Stimulated activated CD4-positive, alpha-beta T cell treated with anti-CD3 and anti-CD28 coated beads, Interleukin-4, amount 100 ng/mL, for 1 hour (primary cell): ENCODE measurements around the gene LCMT2.

Experiments used
- DNase-seq: peaks from one replicate; pipeline ENCODE4 v3.0.0-alpha.2; 2020

LCMT2 gene, protein sequence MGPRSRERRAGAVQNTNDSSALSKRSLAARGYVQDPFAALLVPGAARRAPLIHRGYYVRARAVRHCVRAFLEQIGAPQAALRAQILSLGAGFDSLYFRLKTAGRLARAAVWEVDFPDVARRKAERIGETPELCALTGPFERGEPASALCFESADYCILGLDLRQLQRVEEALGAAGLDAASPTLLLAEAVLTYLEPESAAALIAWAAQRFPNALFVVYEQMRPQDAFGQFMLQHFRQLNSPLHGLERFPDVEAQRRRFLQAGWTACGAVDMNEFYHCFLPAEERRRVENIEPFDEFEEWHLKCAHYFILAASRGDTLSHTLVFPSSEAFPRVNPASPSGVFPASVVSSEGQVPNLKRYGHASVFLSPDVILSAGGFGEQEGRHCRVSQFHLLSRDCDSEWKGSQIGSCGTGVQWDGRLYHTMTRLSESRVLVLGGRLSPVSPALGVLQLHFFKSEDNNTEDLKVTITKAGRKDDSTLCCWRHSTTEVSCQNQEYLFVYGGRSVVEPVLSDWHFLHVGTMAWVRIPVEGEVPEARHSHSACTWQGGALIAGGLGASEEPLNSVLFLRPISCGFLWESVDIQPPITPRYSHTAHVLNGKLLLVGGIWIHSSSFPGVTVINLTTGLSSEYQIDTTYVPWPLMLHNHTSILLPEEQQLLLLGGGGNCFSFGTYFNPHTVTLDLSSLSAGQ

DNA sequence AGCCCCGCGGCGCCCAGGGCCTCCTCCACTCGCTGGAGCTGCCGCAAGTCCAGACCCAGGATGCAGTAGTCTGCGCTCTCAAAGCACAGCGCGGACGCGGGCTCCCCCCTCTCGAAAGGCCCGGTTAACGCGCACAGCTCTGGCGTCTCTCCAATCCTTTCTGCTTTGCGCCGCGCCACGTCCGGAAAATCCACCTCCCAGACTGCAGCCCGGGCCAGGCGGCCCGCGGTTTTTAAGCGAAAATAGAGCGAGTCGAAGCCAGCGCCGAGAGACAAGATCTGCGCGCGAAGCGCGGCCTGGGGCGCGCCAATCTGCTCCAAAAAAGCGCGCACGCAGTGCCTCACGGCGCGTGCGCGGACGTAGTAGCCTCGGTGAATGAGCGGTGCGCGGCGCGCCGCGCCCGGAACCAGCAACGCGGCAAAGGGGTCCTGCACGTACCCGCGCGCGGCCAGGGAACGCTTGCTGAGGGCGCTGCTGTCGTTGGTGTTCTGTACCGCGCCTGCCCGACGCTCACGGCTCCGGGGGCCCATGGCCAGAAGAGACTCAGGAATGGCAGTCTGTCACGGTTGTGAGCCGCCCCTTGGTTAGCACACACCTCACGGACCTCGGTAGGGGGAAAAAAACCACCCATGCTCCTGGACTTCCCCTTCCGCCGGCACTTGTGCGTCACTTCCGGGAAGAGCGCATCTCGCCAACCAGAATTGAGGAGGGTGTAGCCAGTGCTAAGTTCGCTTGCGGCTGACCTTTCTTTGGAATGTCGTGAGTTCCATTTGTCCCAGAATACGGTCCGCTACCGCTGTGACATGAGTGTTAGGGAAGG is at the start of gene LCMT2:
Gene LCMT2, minus strand, starts transcription at position 614 of the 820 bp plus-strand sequence. Its CDS starts 84 bp downstream, at position 530.
- peak; percentile 86 for DNase-seq

DNA sequence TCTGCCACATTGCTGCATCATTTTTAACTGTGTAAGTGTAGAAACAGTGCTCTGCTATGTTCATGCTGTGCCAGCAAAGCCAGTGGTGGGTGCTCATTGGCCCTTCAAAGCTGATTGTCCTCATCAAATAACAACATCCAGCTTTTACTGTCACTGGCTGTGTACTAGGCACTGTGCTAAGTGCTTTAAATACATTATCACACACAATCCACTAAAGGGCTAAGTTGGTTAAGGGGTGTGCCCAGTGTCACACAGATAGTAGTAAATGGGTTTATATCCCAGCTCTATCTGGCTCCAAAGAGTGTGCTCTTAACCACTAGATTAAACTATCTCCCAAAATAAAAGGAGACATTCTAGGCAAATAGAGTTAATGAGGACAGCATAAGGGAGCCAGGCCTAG is 48.2 kb upstream of the LCMT2 start:
- no peak for DNase-seq

DNA sequence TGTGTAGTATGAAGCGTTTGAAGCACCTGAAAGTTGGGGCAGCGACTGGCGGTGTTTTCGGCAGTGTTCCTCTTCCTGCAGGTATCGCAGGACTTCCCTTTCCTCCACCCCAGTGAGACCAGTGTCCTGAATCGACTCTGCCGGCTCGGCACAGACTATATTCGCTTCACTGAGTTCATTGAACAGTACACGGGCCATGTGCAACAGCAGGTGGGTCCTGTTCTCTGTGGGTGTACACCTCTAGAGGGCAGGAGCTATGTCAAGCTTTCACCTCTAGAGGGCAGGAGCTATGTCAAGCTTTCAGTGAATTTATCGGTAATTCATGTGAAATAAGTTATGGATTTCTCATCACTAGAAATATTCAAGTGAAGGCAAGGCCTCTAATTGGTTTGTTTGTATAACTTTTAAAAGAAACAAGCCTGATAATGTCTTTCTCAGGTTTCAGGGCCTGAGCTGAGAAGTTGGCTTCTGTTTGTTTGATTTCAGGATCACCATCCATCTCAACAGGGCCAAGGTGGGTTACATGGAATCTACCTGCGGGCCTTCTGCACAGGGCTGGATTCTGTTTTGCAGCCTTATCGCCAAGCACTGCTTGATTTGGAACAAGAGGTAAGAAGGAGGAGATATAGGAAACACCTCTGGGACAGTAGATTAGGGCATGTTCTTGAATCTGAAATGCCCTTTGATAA is 45.8 kb upstream of the LCMT2 start:
- DNase-seq = peak; percentile 22

DNA sequence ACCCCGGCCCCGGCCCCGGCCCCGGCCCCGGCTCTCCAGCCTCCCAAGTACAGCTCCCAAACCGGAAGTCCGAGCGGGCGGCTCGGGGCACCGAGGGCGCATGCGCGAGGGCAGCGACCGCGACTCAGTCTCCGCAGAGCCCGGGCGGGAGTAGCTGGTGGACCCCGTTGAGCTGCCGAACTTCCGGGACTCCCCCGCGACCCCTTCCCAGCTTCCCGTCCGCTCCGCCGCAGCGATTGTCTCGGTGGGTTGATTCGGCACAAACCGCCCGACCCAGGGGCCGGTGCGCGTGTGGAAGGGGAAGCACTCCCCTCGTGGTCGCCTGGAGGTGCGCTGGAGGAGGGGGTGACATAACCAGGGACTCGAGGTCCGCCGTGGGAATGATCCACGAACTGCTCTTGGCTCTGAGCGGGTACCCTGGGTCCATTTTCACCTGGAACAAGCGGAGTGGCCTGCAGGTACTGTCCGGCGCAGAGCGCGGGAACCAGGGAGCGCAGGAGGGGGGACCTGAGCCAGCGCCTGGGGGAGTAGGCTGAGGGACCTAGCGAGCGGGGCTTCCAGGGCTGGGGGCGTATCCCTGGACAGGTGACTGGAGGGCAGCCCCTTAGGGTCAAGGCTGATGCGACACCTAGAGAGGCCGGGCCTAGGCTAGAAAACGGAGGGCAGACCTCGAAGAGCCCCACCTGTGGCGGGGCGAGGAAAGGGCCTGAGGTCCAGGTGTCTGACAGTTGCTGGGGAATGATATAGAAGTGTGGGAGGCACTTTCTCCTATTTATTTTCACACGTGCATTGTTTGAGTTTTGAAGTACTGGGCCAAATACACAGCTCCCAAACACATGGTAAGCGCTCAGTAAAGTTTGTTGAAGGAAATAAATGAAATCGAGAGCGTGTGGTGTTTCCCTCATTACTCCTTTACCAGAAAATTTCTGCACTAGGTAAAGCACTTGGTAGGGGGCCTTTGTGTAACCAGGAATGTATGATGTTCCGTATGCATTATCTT is 40.9 kb upstream of the LCMT2 start, which contains the start of the genes TUBGCP4 and ZSCAN29:
Gene TUBGCP4, plus strand, starts transcription at position 127 of the 1,000 bp plus-strand sequence. Its CDS starts 254 bp downstream, at position 381.
Gene ZSCAN29, minus strand, starts transcription at position 69 of the 1,000 bp plus-strand sequence. CDS start 1,130 bp downstream, outside the sequence.
- peak; percentile 76 for DNase-seq

DNA sequence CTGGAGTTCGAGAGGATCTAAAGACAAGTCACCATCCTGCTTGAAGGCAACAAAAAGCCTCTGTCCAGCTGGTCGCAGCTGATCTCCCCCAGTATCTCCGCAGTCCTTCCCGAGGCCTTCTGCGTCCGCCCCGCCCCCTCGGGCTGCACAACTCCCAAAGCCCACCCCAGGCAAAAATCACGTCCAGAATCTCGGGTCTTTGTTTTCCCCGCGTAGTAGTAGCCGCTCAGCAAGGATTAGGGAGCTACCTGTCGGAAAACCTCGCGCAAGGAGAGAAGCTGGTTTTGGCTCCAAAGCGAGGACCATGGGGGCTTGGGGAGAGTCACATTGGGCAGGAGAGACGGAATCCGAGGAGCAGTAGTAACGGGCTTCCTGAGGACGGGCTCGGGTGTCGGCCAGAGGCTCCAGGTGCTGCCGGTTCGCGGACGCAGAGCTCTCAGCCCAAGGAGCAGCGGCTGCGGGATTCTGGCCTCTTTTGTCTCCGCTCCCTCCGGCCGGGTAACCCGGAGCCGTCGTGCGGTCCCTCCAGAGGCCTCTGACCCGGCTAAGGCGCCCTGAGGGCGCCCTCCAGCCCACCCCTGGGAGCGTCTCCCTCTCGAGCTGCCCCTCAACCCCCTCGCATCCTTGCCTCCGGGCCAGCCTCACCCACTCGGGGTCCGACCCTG is 40.1 kb upstream of the LCMT2 start:
- DNase-seq = no peak

DNA sequence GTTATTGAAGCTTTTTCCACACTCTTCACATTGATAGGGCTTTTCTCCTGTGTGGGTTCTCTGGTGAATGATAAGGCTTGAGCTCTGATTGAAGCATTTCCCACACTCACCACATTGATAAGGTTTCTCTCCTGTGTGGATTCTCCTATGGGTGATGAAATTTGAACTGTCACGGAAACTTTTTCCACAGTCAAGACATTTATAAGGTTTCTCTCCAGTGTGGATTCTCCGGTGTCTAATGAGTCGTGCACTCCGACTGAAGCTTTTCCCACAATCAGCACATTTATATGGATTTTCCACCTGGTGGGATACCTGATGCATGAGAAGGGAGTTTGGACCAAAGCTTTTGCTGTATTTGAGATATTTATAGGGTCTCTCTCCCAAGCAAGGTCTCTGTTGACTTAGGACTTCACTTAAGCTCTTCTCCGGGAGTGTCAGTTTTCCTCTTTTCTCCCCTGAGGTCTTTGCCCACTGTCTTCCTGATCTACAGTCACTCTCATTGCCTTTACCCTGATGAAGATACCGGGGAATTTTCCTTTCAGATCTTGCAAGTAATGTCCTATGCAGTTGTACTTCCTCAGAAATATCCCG is 31.0 kb upstream of the LCMT2 start:
- DNase-seq = no peak

DNA sequence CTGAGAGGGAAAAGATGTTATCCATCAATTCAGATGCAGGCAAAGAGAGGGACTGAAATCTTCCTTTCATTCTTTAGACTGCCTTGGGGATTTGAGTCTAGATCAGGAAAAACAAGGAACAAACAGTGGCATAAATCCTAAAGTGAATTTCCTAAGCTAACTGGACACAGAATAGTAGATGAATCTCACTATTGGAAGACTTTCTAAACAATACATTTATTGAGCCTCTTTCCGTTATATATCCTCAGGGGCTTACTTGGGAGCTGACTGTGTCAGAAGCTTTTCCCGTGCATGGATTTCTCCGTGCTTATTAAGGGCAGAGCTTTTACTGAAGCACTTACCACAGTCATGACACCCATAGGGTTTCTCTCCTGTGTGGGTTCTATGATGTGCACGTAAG is 30.4 kb upstream of the LCMT2 start:
- DNase-seq = no peak

DNA sequence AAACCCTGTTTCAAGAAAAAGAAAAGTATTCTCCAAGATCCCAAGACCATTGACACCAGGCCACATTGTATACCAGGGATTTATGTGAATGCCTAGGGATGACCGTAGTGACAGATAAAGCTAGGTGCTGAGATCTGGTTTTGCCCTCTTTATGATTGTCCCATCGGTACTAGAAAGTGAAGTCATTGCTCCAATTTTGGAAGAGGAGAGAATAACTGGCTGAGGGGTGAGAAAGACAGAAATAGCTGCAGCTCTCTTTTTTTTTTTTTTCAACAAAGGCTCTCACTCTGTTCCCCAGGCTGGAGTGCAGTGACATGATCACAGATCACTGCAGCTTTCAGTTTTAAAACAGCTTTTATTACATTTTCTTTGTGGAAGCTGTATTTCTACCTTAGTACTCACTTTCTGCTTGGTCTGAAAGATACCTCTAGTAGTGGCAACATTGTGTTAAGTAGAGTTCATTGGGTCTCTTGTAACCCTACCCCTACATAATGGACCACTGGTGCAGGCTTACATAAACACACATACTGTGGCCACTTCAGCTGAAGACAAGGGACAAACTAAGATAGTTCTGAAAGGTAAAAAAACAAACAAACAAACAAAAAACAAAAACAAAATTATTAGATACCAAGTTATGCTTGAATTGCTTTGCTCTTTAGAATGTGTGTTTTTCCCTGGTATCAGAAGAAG is 22.5 kb upstream of the LCMT2 start:
- DNase-seq = no peak

DNA sequence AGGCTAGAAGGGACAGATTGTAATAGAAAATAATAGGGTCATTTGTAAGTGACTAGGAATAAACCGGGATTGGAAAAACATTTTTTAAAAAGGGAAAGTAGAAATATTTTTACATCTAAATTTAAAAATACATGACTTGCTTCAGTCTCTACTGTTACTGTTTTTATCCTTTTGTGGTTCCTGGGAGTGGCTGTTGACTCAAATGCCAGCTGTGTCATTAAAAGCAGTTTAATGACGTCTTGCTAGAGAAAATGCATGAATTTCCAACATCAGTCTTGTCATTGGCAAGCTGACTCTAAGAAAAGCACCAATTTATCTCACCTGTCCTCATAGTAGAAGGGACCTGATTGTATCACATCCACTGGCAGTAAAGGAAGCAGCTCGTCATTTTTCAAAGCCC is 16.7 kb upstream of the LCMT2 start:
- no peak for DNase-seq

DNA sequence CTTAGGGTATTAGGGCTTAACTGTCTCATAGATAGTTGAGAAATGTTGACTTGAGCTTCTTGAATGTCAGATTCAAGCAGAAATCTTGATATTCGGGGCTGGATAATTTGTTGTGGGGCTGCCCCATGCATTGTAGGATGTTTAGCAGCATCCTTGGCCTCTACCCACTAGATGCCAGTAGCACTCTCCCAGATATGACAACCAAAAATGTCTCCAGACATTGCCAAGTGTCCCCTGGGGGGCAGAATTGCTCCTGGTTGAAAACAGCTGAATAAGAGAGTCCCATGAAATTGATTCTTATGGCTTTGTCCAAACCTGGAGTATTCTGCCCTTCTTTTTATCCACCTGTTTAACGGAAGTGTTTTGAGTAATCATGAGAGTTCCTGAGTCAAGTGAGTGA is 15.9 kb upstream of the LCMT2 start:
- DNase-seq = no peak

DNA sequence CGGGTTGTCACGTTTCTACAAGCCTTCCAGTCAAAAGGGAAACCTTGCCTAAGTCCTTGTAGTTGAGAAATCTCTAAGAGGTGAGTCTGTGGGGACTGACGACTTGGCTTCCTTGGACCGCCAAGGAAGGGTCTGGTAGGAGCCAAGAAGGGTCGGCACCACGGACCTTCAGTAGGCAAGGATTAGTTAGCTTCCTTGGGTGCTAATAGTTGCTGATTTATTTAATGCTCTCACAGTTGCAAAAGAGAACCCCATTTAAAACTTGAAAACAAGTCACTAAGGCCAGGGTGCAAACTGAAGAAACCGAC is 361 bp upstream of the LCMT2 start:
- DNase-seq = no peak

DNA sequence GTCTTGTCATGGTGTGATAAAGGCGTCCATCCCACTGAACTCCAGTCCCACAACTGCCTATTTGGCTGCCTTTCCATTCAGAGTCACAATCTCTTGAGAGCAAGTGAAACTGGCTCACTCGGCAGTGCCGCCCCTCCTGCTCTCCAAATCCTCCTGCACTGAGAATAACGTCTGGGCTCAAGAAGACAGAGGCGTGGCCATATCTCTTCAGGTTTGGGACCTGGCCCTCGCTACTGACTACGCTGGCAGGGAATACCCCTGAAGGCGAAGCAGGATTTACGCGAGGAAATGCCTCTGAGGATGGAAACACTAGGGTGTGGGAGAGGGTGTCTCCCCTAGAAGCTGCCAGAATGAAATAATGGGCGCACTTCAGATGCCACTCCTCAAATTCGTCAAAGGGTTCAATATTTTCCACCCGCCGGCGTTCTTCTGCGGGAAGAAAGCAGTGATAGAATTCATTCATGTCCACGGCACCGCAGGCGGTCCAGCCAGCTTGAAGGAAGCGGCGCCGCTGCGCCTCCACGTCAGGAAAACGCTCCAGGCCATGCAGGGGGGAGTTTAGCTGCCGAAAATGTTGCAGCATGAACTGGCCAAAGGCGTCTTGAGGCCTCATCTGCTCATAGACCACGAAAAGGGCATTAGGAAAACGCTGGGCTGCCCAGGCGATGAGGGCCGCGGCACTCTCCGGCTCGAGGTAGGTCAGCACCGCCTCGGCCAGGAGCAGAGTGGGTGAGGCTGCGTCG is 985 bp downstream of the LCMT2 start:
- DNase-seq = no peak

DNA sequence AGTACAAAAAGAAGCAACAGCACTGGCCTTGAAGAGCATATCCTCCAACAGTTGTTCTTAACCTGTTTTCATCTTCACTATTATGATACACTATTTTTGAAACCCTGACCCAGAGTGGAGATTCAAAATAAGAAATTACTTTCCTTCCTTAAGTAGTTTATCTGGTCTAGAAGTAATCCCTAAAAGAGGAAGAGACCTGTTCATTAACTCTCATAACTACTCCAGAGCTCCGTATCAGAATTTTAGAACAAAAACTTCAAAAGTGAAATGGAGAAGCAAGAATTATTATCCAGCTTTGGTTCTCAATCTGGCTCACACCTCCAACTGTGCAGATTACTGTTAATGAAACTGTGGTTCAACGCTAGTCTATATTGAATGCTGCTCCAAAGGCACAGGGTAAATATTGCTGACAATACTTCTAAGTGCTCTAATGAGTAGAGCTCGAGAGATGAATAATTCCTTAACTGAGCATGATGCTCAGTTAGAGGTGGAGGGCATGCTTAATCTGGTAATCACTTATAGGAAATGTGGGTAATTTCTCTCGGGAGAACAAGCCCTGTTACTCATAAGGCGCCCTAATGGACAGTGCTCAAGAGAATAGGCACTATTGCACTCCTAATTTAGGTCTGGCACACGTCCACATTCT is 5.2 kb downstream of the LCMT2 start:
- DNase-seq = no peak

DNA sequence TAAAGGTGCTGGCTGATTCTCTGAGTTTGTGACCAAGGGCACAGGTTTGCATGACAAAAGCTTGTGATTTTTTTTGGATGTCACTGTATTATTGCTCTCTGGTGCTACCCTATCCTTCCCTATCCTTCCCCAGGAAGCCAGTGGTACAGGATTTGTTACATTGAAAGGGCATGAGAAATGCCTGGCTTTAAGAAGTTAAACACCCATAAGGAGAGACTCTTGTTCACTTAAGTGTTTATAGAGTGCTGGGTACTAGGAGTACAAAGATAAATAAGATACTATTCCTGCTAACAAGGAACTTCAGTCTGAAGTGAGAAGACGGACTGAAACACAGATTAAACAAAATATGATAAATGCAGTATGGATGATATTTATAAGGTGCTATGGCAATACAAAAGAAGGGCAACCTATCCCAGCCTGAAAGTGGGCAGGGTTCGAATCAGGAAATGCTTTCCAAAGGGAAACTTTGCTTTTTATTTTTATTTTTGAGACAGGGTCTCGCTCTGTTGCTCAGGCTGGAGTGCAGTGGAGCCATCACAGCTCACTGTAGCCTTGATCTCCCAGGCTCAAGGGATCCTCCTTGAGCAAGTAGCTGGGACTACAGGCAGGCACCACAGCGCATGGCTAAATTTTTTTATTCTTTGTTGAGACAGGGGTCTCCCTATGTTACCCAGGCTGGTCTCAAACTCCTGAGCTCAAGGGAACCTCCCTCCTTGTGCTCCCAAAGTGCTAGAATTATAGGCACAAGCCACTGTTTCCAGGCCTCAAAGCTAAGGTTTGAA is 11.2 kb downstream of the LCMT2 start:
- no peak for DNase-seq

DNA sequence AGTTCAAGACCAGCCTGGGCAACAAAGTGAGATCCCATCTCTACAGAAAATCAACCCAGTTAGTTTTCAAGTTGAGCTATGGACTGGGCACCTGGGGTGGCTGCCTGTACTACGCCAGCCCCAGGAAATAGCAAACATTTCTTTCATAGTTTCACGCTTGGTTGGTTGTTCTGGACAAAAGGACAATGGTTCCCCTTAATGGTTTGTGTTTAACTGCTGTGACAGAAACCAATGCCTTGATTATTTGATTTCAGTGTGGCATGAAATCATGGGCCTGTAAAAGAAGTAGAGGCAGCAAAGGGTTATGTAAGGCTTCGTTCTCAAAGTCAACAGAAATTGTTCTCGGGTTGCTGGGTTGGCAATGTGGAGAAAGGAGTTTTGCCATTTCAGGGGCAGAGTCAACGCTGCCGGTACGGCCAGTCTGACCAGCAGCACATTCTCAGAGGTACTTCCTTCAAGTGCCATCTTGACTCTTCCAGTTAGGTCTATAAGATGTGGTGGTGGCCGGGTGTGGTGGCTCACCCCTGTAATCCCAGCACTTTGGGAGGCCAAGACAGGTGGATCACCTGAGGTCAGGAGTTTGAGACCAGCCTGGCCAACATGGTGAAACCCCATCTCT is 12.7 kb downstream of the LCMT2 start:
- DNase-seq = no peak

DNA sequence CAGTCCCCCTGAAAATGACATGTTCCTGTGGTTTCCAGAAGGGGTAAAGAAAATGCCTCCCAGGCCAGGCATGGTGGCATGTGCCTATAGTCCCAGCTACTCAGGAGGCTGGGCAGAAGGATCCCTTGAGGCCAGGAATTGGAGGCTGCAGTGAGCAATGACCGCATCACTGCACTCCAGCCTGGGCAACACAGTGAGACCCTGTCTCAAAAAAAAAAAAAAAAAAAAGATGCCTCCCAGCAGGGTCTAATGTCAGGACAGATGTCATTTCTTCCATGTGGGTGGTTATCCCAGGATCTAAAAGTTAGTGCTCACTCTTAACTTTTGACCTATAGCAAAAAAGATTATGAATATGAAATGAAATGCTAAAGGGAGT is 13.4 kb downstream of the LCMT2 start:
- no peak for DNase-seq
